H1 (cell line): ENCODE results near the gene PTPRJ. TPM values are rescaled to one million over a fixed set of nuclear protein-coding genes. Genes with fewer than 3 reads are reported as not detected.

Experiments used
- CTCF ChIA-PET: fragments of 300-600 bp; sonication (Branson Sonifier 250); formaldehyde crosslinking; loops from one replicate; lab custom pipeline; 2021; ENCODE audit not compliant: partially characterized antibody; lab: Charles Lee
- POLR2A ChIA-PET: fragments of 300-600 bp; sonication (Branson Sonifier 250); formaldehyde crosslinking; loops from one replicate; lab custom pipeline; 2021; ENCODE audit warnings: inconsistent platforms; ENCODE audit not compliant: partially characterized antibody; lab: Charles Lee
- DNase-seq, 2 experiments: peaks; one replicate each; pipeline versions ENCODE4 v3.0.0 to v3.0.0-alpha.2; 2010 to 2022; ENCODE audit warnings: low spot score in 2 of 2, low read depth in 1 of 2, mixed read lengths in 1 of 2
- FAIRE-seq: peaks from 2 replicates; lab custom pipeline; 2011; peaks lifted over from hg19 to GRCh38; lab: Jason Lieb, UNC
- H2AFZ ChIP-seq: 2 replicates; pipeline ENCODE4 v1.8.1; 2012; ENCODE audit warnings: low read length, inconsistent platforms
- H2AK5ac ChIP-seq: 2 replicates; pipeline ENCODE4 v1.6.1; 2013; ENCODE audit warnings: low read depth, low read length
- H2BK120ac ChIP-seq: replicated peaks from 2 replicates; pipeline ENCODE3; 2013; ENCODE audit warnings: low read depth, low read length, inconsistent platforms
- H2BK12ac ChIP-seq: 2 replicates; pipeline ENCODE4 v1.6.1; 2013; ENCODE audit warnings: low read depth, low read length
- H2BK15ac ChIP-seq: 2 replicates; pipeline ENCODE4 v1.6.1; 2013; ENCODE audit warnings: low read length
- H2BK20ac ChIP-seq: 2 replicates; pipeline ENCODE4 v1.6.1; 2013; ENCODE audit warnings: low read length
- H2BK5ac ChIP-seq: 2 replicates; pipeline ENCODE4 v1.6.1; 2013; ENCODE audit warnings: low read depth, low read length
- H3K14ac ChIP-seq: 2 replicates; pipeline ENCODE4 v1.6.1; 2013; ENCODE audit warnings: inconsistent platforms; ENCODE audit not compliant: insufficient read length
- H3K18ac ChIP-seq: 2 replicates; pipeline ENCODE4 v1.6.1; 2013; ENCODE audit warnings: low read length; ENCODE audit errors: extremely low read depth
- H3K23ac ChIP-seq: 2 replicates; pipeline ENCODE4 v1.6.1; 2013; ENCODE audit warnings: inconsistent platforms; ENCODE audit not compliant: insufficient read length
- H3K23me2 ChIP-seq: 2 replicates; pipeline ENCODE4 v1.6.1; 2013; ENCODE audit warnings: low read depth, low read length
- H3K27ac ChIP-seq: 2 replicates; pipeline ENCODE4 v1.6.1; 2011; ENCODE audit warnings: low read depth, low read length, inconsistent platforms
- H3K27me3 ChIP-seq, 4 experiments: replicated peaks in 1 of 4; 1 replicate in 1 of 4; 2 replicates in 3 of 4; pipeline versions ENCODE4 v1.6.1 to v1.8.1; 2011 to 2013; ENCODE audit warnings: low read length in 3 of 4, mild to moderate bottlenecking in 3 of 4, inconsistent platforms in 2 of 4, mixed read lengths in 2 of 4, moderate library complexity in 1 of 4; ENCODE audit not compliant: control insufficient read depth in 3 of 4, insufficient read depth in 3 of 4; ENCODE audit errors: extremely low read depth in 1 of 4
- H3K36me3 ChIP-seq, 4 experiments: 2 replicates each; pipeline versions ENCODE4 v1.6.1 to v1.8.1; 2011 to 2013; ENCODE audit warnings: mild to moderate bottlenecking in 4 of 4, low read length in 3 of 4, moderate library complexity in 2 of 4, control low read depth in 1 of 4, inconsistent platforms in 1 of 4; ENCODE audit not compliant: insufficient read depth in 4 of 4, control insufficient read depth in 2 of 4
- H3K4ac ChIP-seq: replicated peaks from 2 replicates; pipeline ENCODE3; 2013; ENCODE audit warnings: low read length, low read depth, mixed read lengths, inconsistent platforms; ENCODE audit not compliant: insufficient read length
- H3K4me1 ChIP-seq, 4 experiments: replicated peaks in 1 of 4; 1 replicate in 1 of 4; 2 replicates in 3 of 4; pipeline versions ENCODE4 v1.6.1 to v1.8.1; 2011 to 2013; ENCODE audit warnings: low read length in 3 of 4, inconsistent platforms in 2 of 4, mixed read lengths in 1 of 4; ENCODE audit not compliant: insufficient read depth in 4 of 4, control insufficient read depth in 3 of 4
- H3K4me2 ChIP-seq, 2 experiments: 2 replicates each; pipeline versions ENCODE4 v1.6.1 to v1.8.1; 2011 to 2013; ENCODE audit warnings: low read depth in 2 of 2, low read length in 2 of 2, control low read depth in 1 of 2, inconsistent platforms in 1 of 2, mild to moderate bottlenecking in 1 of 2; ENCODE audit not compliant: insufficient read depth in 1 of 2
- H3K4me3 ChIP-seq, 4 experiments: fragments of 200-600, 300-600 bp in 1 of 4; sonication (generic), shearing (Covaris generic), sonication (Bioruptor Twin) in 1 of 4; 2 replicates each; pipeline versions ENCODE4 v1.5.1 to v1.8.1; 2011 to 2016; ENCODE audit warnings: low read length in 4 of 4, low read depth in 3 of 4, control low read depth in 2 of 4, inconsistent platforms in 2 of 4, mild to moderate bottlenecking in 2 of 4, mixed read lengths in 1 of 4, moderate library complexity in 1 of 4; ENCODE audit not compliant: insufficient read depth in 2 of 4; ENCODE audit errors: extremely low read depth in 1 of 4
- H3K56ac ChIP-seq: replicated peaks from 2 replicates; pipeline ENCODE3; 2013; ENCODE audit warnings: low read depth, mild to moderate bottlenecking, mixed read lengths, low read length, inconsistent platforms; ENCODE audit not compliant: insufficient read length
- H3K79me1 ChIP-seq: 2 replicates; pipeline ENCODE4 v1.6.1; 2013; ENCODE audit warnings: low read depth, low read length, control low read depth
- H3K79me2 ChIP-seq, 2 experiments: 2 replicates each; pipeline versions ENCODE4 v1.6.1 to v1.8.1; 2012 to 2013; ENCODE audit warnings: low read length in 2 of 2, mild to moderate bottlenecking in 2 of 2, inconsistent platforms in 1 of 2; ENCODE audit not compliant: insufficient read depth in 2 of 2, control insufficient read depth in 1 of 2
- H3K9ac ChIP-seq, 4 experiments: replicated peaks in 1 of 4; 1 replicate in 1 of 4; 2 replicates in 3 of 4; pipeline versions ENCODE4 v1.6.1 to v1.8.1; 2011 to 2013; ENCODE audit warnings: low read depth in 3 of 4, low read length in 3 of 4, control low read depth in 2 of 4, mild to moderate bottlenecking in 2 of 4, moderate library complexity in 2 of 4, inconsistent platforms in 1 of 4; ENCODE audit errors: extremely low read depth in 1 of 4
- H3K9me3 ChIP-seq, 2 experiments: 2 replicates each; pipeline versions ENCODE4 v1.6.1 to v1.8.1; 2012 to 2013; ENCODE audit warnings: mild to moderate bottlenecking in 2 of 2, moderate library complexity in 2 of 2, control low read depth in 1 of 2, inconsistent platforms in 1 of 2, low read depth in 1 of 2, low read length in 1 of 2, mixed read lengths in 1 of 2; ENCODE audit not compliant: insufficient read depth in 2 of 2
- H4K20me1 ChIP-seq, 2 experiments: replicated peaks in 1 of 2; 2 replicates each; pipeline versions ENCODE3 to v1.8.1; 2011 to 2013; ENCODE audit warnings: inconsistent platforms in 2 of 2, low read length in 2 of 2, mild to moderate bottlenecking in 1 of 2; ENCODE audit not compliant: insufficient read depth in 2 of 2, control insufficient read depth in 1 of 2
- H4K5ac ChIP-seq: 2 replicates; pipeline ENCODE4 v1.6.1; 2013; ENCODE audit warnings: low read length, low read depth, mixed read lengths, inconsistent platforms; ENCODE audit not compliant: insufficient read length
- H4K8ac ChIP-seq: 2 replicates; pipeline ENCODE4 v1.8.0; 2013; ENCODE audit warnings: mild to moderate bottlenecking, moderate library complexity, low read length, inconsistent platforms; ENCODE audit not compliant: insufficient read depth; ENCODE audit errors: extremely low read depth
- H4K91ac ChIP-seq: replicated peaks from 2 replicates; pipeline ENCODE3; 2013; ENCODE audit warnings: low read length, mixed read lengths, inconsistent platforms; ENCODE audit not compliant: insufficient read length
- ASH2L ChIP-seq: fragments of 200-600, 300-600 bp; sonication (generic); IDR thresholded peaks from one replicate; pipeline ENCODE4 v1.7.1; 2017; ENCODE audit warnings: low read length
- BCL11A ChIP-seq, 2 experiments: IDR thresholded peaks; one replicate each; pipeline ENCODE4 v1.6.1; 2011; ENCODE audit warnings: low read depth in 2 of 2, low read length in 2 of 2, mild to moderate bottlenecking in 2 of 2
- CEBPB ChIP-seq: IDR thresholded peaks from 2 replicates; pipeline ENCODE4 v1.6.1; 2012; ENCODE audit warnings: low read depth, low read length
- CREB1 ChIP-seq: IDR thresholded peaks from 2 replicates; pipeline ENCODE4 v1.6.1; 2012; ENCODE audit warnings: inconsistent platforms
- EP300 ChIP-seq, 2 experiments: IDR thresholded peaks; 1 replicate in 1 of 2; 2 replicates in 1 of 2; pipeline ENCODE4 v1.6.1; 2011 to 2012; ENCODE audit warnings: low read depth in 2 of 2, low read length in 2 of 2, mild to moderate bottlenecking in 2 of 2, borderline replicate concordance in 1 of 2, inconsistent platforms in 1 of 2, moderate library complexity in 1 of 2
- JUND ChIP-seq: IDR thresholded peaks from 2 replicates; pipeline ENCODE4 v1.6.1; 2011; ENCODE audit warnings: mild to moderate bottlenecking, improper control_type of control experiment, low read length
- KDM4A ChIP-seq: IDR thresholded peaks from one replicate; pipeline ENCODE4 v1.7.1; 2012; ENCODE audit warnings: low read depth, mild to moderate bottlenecking, moderate library complexity, low read length, inconsistent platforms; ENCODE audit not compliant: severe bottlenecking
- NANOG ChIP-seq: IDR thresholded peaks from 2 replicates; pipeline ENCODE4 v1.6.1; 2011; ENCODE audit warnings: low read length, low read depth, mild to moderate bottlenecking, inconsistent platforms; ENCODE audit not compliant: insufficient read depth, poor library complexity, severe bottlenecking
- RAD21 ChIP-seq, 2 experiments: IDR thresholded peaks in 1 of 2; conservative IDR thresholded peaks in 1 of 2; 2 replicates each; pipeline ENCODE4 v1.6.1; 2011; ENCODE audit warnings: low read depth in 2 of 2, low read length in 2 of 2, improper control_type of control experiment in 1 of 2, inconsistent platforms in 1 of 2, mild to moderate bottlenecking in 1 of 2, moderate library complexity in 1 of 2
- SAP30 ChIP-seq: fragments of 300-600 bp; sonication (generic); IDR thresholded peaks from 2 replicates; pipeline ENCODE4 v1.7.1; 2012; ENCODE audit warnings: low read length, moderate library complexity, mild to moderate bottlenecking, inconsistent platforms; ENCODE audit not compliant: insufficient read depth, insufficient replicate concordance
- SIN3A ChIP-seq, 2 experiments: IDR thresholded peaks in 1 of 2; conservative IDR thresholded peaks in 1 of 2; 2 replicates each; pipeline ENCODE4 v1.6.1; 2011 to 2012; ENCODE audit warnings: low read length in 2 of 2, improper control_type of control experiment in 1 of 2, low read depth in 1 of 2, mild to moderate bottlenecking in 1 of 2
- SP2 ChIP-seq: IDR thresholded peaks from 2 replicates; pipeline ENCODE4 v1.6.1; 2012; ENCODE audit warnings: mild to moderate bottlenecking, low read length, inconsistent platforms
- TBP ChIP-seq: IDR thresholded peaks from 2 replicates; pipeline ENCODE4 v1.6.1; 2011; ENCODE audit warnings: low read depth, low read length, improper control_type of control experiment
- TEAD4 ChIP-seq: IDR thresholded peaks from 2 replicates; pipeline ENCODE4 v1.6.1; 2012; ENCODE audit warnings: low read depth, low read length, inconsistent platforms, mixed read lengths
- polyA plus RNA-seq, 7 experiments: library from polyadenylated mRNA; depleted of rRNA in 3 of 7; stranded (reverse) in 5 of 7; unstranded in 2 of 7; fragments of >200 nt in 5 of 7; fragments of 200-250 nt in 2 of 7; gene quantifications; 1 replicate in 5 of 7; 2 replicates in 1 of 7; 4 replicates in 1 of 7; pipeline versions ENCODE4 v1.2.1 to v1.2.3, GENCODE V29; 2011 to 2013; ENCODE audit warnings: missing spikeins in 2 of 7, mixed read lengths in 2 of 7
- total RNA-seq: library from RNA; stranded (reverse); fragmentation: NEBNext Ultra II Directional; extraction: Animal tissue kit (Norgen Biotek cat#: 25700); gene quantifications from 2 replicates; pipeline ENCODE4 v1.2.1, GENCODE V29; 2021

Gene PTPRJ
- total and polyA plus RNA-seq, 2 of the 8 experiments (the other 6 are each of a cell fraction or from before 2014, with no cell fraction given) = 4.4 to 22.6 TPM

- Histone ChIP-seq H4K5ac (no peak overlapping the region), H3K14ac (no peak overlapping the region), H2BK120ac (no peak overlapping the region), H3K23me2 (no peaks in the 10 kb centered on the region), H3K23ac (no peak overlapping the region), H4K20me1 (no peaks in the 10 kb centered on the region), H3K18ac (no peak overlapping the region), H2BK15ac (no peak overlapping the region), H3K79me1 (peaks cover 2% of the 10 kb centered on the region), H2BK5ac (no peak overlapping the region), H4K91ac (no peak overlapping the region), H3K56ac (no peak overlapping the region), H2BK12ac (no peak overlapping the region), H3K27ac (no peak overlapping the region), H3K4me1 (peaks cover 2 to 7% (median 3%) of the 10 kb centered on the region in 4 experiments; a peak in 5 of 7 replicates), H3K79me2 (no peaks in the 10 kb centered on the region), H2AK5ac (no peak overlapping the region), H3K9me3 (peaks cover 0 to 4% of the 10 kb centered on the region in 2 experiments; a peak in 1 of 4 replicates), H2BK20ac (no peak overlapping the region), H3K4me3 (no peak overlapping the region), H4K8ac (no peak overlapping the region), H3K27me3 (no peaks in the 10 kb centered on the region), H2AFZ (no peak overlapping the region), H3K36me3 (no peaks in the 10 kb centered on the region), H3K4ac (no peak overlapping the region), H3K4me2 (no peak overlapping the region), H3K9ac (no peak overlapping the region)
- CTCF ChIA-PET = interaction anchor here (0.5 to 1.3 kb wide), 3 partner anchors 13 to 42 kb away, joined by 3 read pairs; no protein-coding TSS in a partner anchor
- POLR2A ChIA-PET = no interaction called here
- DNase-seq (no peak), FAIRE-seq (no peak)
- TF ChIP-seq TEAD4 (no peak), TBP (no peak), ASH2L (no peak), SIN3A (conservative IDR thresholded peaks at IDR 0.05 in 1 of 2, IDR thresholded peaks at IDR 0.05 in 1 of 2; ENCODE audit: low read depth in 1 of 2, low read length in 2 of 2) (no peak), BCL11A (IDR thresholded peaks at IDR 0.05; ENCODE audit: low read depth in 2 of 2, low read length in 2 of 2) (no peak), SAP30 (no peak), EP300 (IDR thresholded peaks at IDR 0.05; ENCODE audit: borderline replicate concordance in 1 of 2, low read depth in 2 of 2, low read length in 2 of 2) (no peak), CEBPB (no peak), KDM4A (no peak), SP2 (no peak), CREB1 (no peak), RAD21 (IDR thresholded peaks at IDR 0.05 in 1 of 2, conservative IDR thresholded peaks at IDR 0.05 in 1 of 2; ENCODE audit: low read depth in 2 of 2, low read length in 2 of 2) (no peak), JUND (no peak), NANOG (no peak)
Measured at GRCh38 chr11:48083421-48083820, 103.1 kb downstream of the PTPRJ start.
